ENCODE measurements around the gene HDAC4. TPM values are rescaled to one million over a fixed set of nuclear protein-coding genes. Genes with fewer than 3 reads are reported as not detected.
A peak's percentile ranks its signal among the peaks of the same experiment; 100 is the strongest.

HDAC4 gene
- total and polyA plus RNA-seq, 2 experiments from 2014 or later = 8.1 to 41.8 TPM

- Mint-ChIP-seq H3K27me3 (ENCODE audit: insufficient read depth, low read depth, poor library complexity) (peaks cover 18% of the 10 kb centered on the region), H3K36me3 (ENCODE audit: low read depth) (peaks cover 5% of the 10 kb centered on the region; the same call in 2 of the 3 replicates), H3K4me1 (peaks cover 81% of the 10 kb centered on the region), H3K9me3 (no peaks in the 10 kb centered on the region; the same call in 2 of the 3 replicates), H3K27ac (peak overlapping the region; percentile 73), H3K4me3 (no peak overlapping the region; the same call in 2 of the 3 replicates)
- no peak for DNase-seq (ENCODE audit: low spot score)
- Histone ChIP-seq H3K27me3 (ENCODE audit: insufficient read depth) (no peaks in the 10 kb centered on the region), H3K4me3 (peak overlapping the region; percentile 33; the same call in 1 of the 2 replicates), H3K36me3 (ENCODE audit: insufficient read depth) (no peaks in the 10 kb centered on the region), H3K79me2 (replicated peaks; ENCODE audit: insufficient read depth) (peaks cover 79% of the 10 kb centered on the region), H3K4me2 (peak overlapping the region; percentile 66), H3K27ac (ENCODE audit: low read depth) (peak overlapping the region; percentile 87), H3K4me1 (ENCODE audit: insufficient read depth) (peaks cover 51% of the 10 kb centered on the region), H4K20me1 (replicated peaks; ENCODE audit: insufficient read depth) (peaks cover under 1% of the 10 kb centered on the region), H2AFZ (no peak overlapping the region), H3K9me2 (ENCODE audit: insufficient read depth) (no peaks in the 10 kb centered on the region), H3F3A (replicated peaks; ENCODE audit: low read depth) (peaks cover 7% of the 10 kb centered on the region; the same call in 1 of the 2 replicates)
- peak; percentile 1; the same call in 1 of the 3 replicates for ATAC-seq
- TF ChIP-seq STAT1 (IDR thresholded peaks at IDR 0.05; ENCODE audit: unreplicated experiment) (no peak), CREB1 (CRISPR knock-in tag; IDR thresholded peaks at IDR 0.05; ENCODE audit: low read depth) (no peak), EZH2 (IDR thresholded peaks at IDR 0.05; ENCODE audit: low read depth, unreplicated experiment) (no peak), ZNF331 (CRISPR knock-in tag; IDR thresholded peaks at IDR 0.05; ENCODE audit: low read depth) (no peak), POLR2AphosphoS5 (IDR thresholded peaks at IDR 0.05; ENCODE audit: low read depth) (no peak), ETS1 (IDR thresholded peaks at IDR 0.05) (no peak), NANOG (IDR thresholded peaks at IDR 0.05; ENCODE audit: borderline replicate concordance) (no peak), REST (IDR thresholded peaks at IDR 0.05; ENCODE audit: unreplicated experiment) (no peak), JUNB (IDR thresholded peaks at IDR 0.05; ENCODE audit: unreplicated experiment) (no peak), EZH2phosphoT487 (IDR thresholded peaks at IDR 0.05; ENCODE audit: unreplicated experiment) (no peak), ZNF114 (CRISPR knock-in tag; IDR thresholded peaks at IDR 0.05) (no peak)
- TF ChIP-seq, protein P1, sequence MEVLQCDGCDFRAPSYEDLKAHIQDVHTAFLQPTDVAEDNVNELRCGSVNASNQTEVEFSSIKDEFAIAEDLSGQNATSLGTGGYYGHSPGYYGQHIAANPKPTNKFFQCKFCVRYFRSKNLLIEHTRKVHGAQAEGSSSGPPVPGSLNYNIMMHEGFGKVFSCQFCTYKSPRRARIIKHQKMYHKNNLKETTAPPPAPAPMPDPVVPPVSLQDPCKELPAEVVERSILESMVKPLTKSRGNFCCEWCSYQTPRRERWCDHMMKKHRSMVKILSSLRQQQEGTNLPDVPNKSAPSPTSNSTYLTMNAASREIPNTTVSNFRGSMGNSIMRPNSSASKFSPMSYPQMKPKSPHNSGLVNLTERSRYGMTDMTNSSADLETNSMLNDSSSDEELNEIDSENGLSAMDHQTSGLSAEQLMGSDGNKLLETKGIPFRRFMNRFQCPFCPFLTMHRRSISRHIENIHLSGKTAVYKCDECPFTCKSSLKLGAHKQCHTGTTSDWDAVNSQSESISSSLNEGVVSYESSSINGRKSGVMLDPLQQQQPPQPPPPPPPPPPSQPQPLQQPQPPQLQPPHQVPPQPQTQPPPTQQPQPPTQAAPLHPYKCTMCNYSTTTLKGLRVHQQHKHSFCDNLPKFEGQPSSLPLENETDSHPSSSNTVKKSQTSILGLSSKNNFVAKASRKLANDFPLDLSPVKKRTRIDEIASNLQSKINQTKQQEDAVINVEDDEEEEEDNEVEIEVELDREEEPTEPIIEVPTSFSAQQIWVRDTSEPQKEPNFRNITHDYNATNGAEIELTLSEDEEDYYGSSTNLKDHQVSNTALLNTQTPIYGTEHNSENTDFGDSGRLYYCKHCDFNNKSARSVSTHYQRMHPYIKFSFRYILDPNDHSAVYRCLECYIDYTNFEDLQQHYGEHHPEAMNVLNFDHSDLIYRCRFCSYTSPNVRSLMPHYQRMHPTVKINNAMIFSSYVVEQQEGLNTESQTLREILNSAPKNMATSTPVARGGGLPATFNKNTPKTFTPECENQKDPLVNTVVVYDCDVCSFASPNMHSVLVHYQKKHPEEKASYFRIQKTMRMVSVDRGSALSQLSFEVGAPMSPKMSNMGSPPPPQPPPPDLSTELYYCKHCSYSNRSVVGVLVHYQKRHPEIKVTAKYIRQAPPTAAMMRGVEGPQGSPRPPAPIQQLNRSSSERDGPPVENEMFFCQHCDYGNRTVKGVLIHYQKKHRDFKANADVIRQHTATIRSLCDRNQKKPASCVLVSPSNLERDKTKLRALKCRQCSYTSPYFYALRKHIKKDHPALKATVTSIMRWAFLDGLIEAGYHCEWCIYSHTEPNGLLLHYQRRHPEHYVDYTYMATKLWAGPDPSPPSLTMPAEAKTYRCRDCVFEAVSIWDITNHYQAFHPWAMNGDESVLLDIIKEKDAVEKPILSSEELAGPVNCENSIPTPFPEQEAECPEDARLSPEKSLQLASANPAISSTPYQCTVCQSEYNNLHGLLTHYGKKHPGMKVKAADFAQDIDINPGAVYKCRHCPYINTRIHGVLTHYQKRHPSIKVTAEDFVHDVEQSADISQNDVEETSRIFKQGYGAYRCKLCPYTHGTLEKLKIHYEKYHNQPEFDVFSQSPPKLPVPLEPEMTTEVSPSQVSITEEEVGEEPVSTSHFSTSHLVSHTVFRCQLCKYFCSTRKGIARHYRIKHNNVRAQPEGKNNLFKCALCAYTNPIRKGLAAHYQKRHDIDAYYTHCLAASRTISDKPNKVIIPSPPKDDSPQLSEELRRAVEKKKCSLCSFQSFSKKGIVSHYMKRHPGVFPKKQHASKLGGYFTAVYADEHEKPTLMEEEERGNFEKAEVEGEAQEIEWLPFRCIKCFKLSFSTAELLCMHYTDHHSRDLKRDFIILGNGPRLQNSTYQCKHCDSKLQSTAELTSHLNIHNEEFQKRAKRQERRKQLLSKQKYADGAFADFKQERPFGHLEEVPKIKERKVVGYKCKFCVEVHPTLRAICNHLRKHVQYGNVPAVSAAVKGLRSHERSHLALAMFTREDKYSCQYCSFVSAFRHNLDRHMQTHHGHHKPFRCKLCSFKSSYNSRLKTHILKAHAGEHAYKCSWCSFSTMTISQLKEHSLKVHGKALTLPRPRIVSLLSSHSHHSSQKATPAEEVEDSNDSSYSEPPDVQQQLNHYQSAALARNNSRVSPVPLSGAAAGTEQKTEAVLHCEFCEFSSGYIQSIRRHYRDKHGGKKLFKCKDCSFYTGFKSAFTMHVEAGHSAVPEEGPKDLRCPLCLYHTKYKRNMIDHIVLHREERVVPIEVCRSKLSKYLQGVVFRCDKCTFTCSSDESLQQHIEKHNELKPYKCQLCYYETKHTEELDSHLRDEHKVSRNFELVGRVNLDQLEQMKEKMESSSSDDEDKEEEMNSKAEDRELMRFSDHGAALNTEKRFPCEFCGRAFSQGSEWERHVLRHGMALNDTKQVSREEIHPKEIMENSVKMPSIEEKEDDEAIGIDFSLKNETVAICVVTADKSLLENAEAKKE (CRISPR knock-in tag; IDR thresholded peaks at IDR 0.05) = no peak
- TF ChIP-seq, protein P2, sequence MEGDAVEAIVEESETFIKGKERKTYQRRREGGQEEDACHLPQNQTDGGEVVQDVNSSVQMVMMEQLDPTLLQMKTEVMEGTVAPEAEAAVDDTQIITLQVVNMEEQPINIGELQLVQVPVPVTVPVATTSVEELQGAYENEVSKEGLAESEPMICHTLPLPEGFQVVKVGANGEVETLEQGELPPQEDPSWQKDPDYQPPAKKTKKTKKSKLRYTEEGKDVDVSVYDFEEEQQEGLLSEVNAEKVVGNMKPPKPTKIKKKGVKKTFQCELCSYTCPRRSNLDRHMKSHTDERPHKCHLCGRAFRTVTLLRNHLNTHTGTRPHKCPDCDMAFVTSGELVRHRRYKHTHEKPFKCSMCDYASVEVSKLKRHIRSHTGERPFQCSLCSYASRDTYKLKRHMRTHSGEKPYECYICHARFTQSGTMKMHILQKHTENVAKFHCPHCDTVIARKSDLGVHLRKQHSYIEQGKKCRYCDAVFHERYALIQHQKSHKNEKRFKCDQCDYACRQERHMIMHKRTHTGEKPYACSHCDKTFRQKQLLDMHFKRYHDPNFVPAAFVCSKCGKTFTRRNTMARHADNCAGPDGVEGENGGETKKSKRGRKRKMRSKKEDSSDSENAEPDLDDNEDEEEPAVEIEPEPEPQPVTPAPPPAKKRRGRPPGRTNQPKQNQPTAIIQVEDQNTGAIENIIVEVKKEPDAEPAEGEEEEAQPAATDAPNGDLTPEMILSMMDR (conservative IDR thresholded peaks at IDR 0.05; ENCODE audit: low read depth in 2 of 2) = no peak
Observed at GRCh38 chr2:239296020-239296932, 104.5 kb downstream of the HDAC4 start.

Data from GM23338 (cell line).